ENCODE data around the gene ZNF622.
A peak's percentile ranks its signal among the peaks of the same experiment; 100 is the strongest.

GRCh38 chr5:16465544-16466432, at the start of gene ZNF622:
- TF ChIP-seq CTCF (IDR thresholded peaks at IDR 0.05) (no peak), POLR2A (IDR thresholded peaks at IDR 0.05) (peak; percentile 31 to 90)
